ENCODE results near the gene SEM1. TPM values are rescaled to one million over a fixed set of nuclear protein-coding genes. Genes with fewer than 3 reads are reported as not detected.

Gene SEM1
- total and polyA plus RNA-seq, 2 experiments from 2014 or later, result 24.0 to 215 TPM

DNA sequence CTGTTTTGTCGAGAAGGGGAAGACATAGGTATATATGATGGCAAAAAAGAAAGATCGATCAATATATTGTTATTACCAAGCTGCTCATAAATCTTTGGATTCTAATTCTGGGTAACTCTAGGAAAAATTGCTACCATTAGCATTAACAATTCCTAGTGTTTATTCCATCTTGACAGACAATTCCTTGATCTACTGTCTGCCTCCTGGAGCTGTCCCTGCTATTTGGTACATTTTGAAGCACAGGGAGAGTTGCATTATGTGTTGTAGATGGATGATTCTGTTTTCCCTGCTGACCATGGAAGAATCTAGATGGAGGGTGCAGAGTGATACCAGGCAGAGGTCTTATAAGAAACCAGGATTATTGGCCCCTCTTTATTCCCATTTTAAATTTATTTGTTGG lies 29.1 kb upstream of the SEM1 start:
- H3K4me1 ChIP-seq (ENCODE audit: low read depth), result no peaks in the 10 kb centered on the region
- H3K4me3 ChIP-seq, result no peak overlapping the region
- no peaks in the 10 kb centered on the region for H3K9me3 ChIP-seq (ENCODE audit: low read depth)
- no peaks in the 10 kb centered on the region for H3K36me3 ChIP-seq
- H3K27me3 ChIP-seq, result no peaks in the 10 kb centered on the region
- no peak for DNase-seq (ENCODE audit: low read depth in 1 of 2, low spot score in 1 of 2)
- no peak overlapping the region for H3K27ac ChIP-seq
- no peak for TF ChIP-seq CTCF (IDR thresholded peaks at IDR 0.05; ENCODE audit: low read depth, low read length)

DNA sequence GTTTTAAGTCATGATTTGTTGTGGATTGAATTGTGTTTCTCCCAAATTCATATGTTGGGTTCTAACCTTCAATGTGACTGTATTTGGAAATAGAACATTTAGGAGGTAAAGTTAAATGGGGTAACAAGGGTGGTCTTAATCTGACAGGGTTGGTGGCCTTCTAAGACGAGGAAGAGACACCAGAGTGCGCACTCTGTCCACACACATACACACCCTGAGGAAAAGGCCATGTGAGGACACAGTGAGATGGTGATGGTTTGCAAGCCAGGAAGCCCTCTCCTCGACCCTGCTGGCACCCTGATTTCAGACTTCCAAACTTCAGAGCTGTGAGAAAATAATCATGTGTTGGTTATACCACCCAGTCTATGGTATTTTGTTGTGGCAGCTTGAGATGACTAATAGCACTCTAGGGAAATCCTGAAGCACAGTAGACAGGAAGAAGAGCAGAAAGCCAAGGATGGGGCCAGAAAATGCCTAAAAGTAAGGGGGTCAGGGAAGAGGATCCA lies 28.0 kb upstream of the SEM1 start:
- no peak for TF ChIP-seq CTCF (IDR thresholded peaks at IDR 0.05; ENCODE audit: low read depth, low read length)
- H3K9me3 ChIP-seq (ENCODE audit: low read depth), result no peaks in the 10 kb centered on the region
- no peaks in the 10 kb centered on the region for H3K4me1 ChIP-seq (ENCODE audit: low read depth)
- H3K4me3 ChIP-seq, result no peak overlapping the region
- no peaks in the 10 kb centered on the region for H3K36me3 ChIP-seq
- no peak overlapping the region for H3K27ac ChIP-seq
- no peak for DNase-seq (ENCODE audit: low read depth in 1 of 2, low spot score in 1 of 2)
- no peaks in the 10 kb centered on the region for H3K27me3 ChIP-seq

GRCh38 chr7:96734343-96734742 lies 24.7 kb upstream of the SEM1 start:
- no peak for TF ChIP-seq CTCF (IDR thresholded peaks at IDR 0.05; ENCODE audit: low read depth, low read length)
- no peaks in the 10 kb centered on the region for H3K9me3 ChIP-seq (ENCODE audit: low read depth)
- no peaks in the 10 kb centered on the region for H3K27me3 ChIP-seq
- no peak for DNase-seq (ENCODE audit: low read depth in 1 of 2, low spot score in 1 of 2)
- H3K4me1 ChIP-seq (ENCODE audit: low read depth), result no peaks in the 10 kb centered on the region
- no peaks in the 10 kb centered on the region for H3K36me3 ChIP-seq
- no peak overlapping the region for H3K27ac ChIP-seq
- no peak overlapping the region for H3K4me3 ChIP-seq

DNA sequence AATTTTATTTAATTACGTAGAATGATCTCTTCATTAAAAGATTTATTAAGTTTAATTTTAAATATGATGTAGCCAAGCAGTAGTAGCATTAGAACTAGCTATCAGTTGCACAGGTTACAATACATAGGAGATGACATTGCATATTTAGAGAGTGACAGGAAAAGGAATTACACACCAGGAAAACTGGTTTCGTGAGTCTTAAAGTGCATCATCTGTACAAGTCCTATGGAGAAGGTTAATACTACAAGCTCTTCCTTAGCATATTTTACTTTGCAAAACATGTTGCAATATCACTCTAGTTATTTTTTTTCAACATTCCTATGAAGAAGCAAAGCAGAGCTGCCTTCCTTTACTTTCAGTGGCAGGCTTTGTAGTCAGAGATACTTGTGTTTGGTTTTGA lies 20.2 kb upstream of the SEM1 start:
- no peak overlapping the region for H3K27ac ChIP-seq
- H3K4me1 ChIP-seq (ENCODE audit: low read depth), result no peaks in the 10 kb centered on the region
- H3K9me3 ChIP-seq (ENCODE audit: low read depth), result no peaks in the 10 kb centered on the region
- H3K36me3 ChIP-seq, result no peaks in the 10 kb centered on the region
- TF ChIP-seq CTCF (IDR thresholded peaks at IDR 0.05; ENCODE audit: low read depth, low read length), result no peak
- no peak overlapping the region for H3K4me3 ChIP-seq
- no peaks in the 10 kb centered on the region for H3K27me3 ChIP-seq
- no peak for DNase-seq (ENCODE audit: low read depth in 1 of 2, low spot score in 1 of 2)

DNA sequence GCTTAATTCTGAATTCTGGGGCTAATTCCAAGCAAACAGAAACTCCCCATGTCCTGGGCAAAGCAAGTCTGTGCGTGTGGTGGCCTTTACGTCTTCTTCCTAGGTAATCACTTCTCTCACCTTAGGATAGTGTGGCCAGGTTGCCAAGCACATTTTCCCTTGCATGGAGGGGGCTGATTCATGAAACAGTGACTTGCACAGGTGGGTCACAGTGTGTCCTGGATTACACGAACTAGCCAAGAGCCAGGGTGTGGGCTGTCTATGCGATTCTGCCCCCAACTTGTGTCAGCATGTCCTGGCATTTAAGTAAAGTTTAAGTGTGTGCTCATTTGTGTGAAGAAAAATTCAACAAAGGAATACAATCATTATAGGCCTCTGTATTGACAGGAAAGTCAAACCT lies 18.5 kb upstream of the SEM1 start:
- no peak for TF ChIP-seq CTCF (IDR thresholded peaks at IDR 0.05; ENCODE audit: low read depth, low read length)
- no peak for DNase-seq (ENCODE audit: low read depth in 1 of 2, low spot score in 1 of 2)
- Histone ChIP-seq H3K4me3 (no peak overlapping the region), H3K27me3 (no peaks in the 10 kb centered on the region), H3K9me3 (ENCODE audit: low read depth) (no peaks in the 10 kb centered on the region), H3K27ac (no peak overlapping the region), H3K4me1 (ENCODE audit: low read depth) (no peaks in the 10 kb centered on the region), H3K36me3 (no peaks in the 10 kb centered on the region)

Measured in cardiac muscle cell (in vitro differentiated cells and primary cell).